Measurements from ENCODE around the gene SLC29A1. TPM values are rescaled to one million over a fixed set of nuclear protein-coding genes. Genes with fewer than 3 reads are reported as not detected.

The SLC29A1 gene
- total and polyA plus RNA-seq, 2 donors (not counting 1 experiment from before 2014, with no cell fraction given): 6.0 to 7.3 TPM

DNA sequence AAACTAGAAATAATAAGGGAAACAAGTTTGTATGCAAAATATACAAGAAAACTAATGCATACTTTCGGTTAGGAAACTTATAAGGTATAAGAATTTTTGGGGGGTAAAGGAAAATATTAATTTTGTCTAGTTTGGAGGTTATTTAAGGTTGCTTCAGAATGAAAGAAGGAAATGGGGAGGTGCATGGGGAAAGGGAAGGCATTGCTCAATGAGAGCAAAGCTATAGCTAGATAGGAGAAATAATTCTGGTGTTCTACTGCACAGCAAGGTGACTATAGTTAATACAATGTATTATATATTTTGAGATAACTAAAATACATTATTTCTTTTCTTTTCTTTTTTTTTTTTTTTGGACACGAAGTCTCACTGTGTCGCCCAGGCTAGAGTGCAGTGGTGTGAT, 12.1 kb upstream of the SLC29A1 start:
- DNase-seq (no peak), ATAC-seq (ENCODE audit: low read depth) (no peak)
- H3K4me3 ChIP-seq (ENCODE audit: control extremely low read depth in 1 of 5, extremely low read depth in 1 of 5, insufficient read depth in 1 of 5, low read depth in 2 of 5, low read length in 4 of 5): no peak overlapping the region
- ChIA-PET CTCF (no interaction called here), POLR2A (interaction anchor here (0.7 kb wide), 1 partner anchor 36 kb away, joined by 6 read pairs; no protein-coding TSS in a partner anchor)
- H3K9me3 Mint-ChIP-seq (ENCODE audit: insufficient read depth): no peaks in the 10 kb centered on the region
- H3K4me3 Mint-ChIP-seq: no peak overlapping the region
- no peak overlapping the region for H2AFZ ChIP-seq (ENCODE audit: insufficient read depth, low read depth, low read length, poor library complexity, severe bottlenecking)
- TF ChIP-seq EZH2 (IDR thresholded peaks at IDR 0.05; ENCODE audit: borderline replicate concordance, insufficient read depth, low read depth, low read length, poor library complexity, severe bottlenecking): no peak
- no peak for TF ChIP-seq CTCF (IDR thresholded peaks at IDR 0.05)
- WGBS (ENCODE audit: insufficient coverage): 100% methylated on average over 1 of the region's 3 CpGs
- no peaks in the 10 kb centered on the region for H3K36me3 ChIP-seq (replicated peaks in 1 of 2; ENCODE audit: control extremely low read depth in 1 of 2, control insufficient read depth in 1 of 2, extremely low read depth in 1 of 2, insufficient read depth in 2 of 2, low read length in 1 of 2)
- no peak overlapping the region for H3K4me2 ChIP-seq (replicated peaks; ENCODE audit: low read depth, low read length, poor library complexity, severe bottlenecking)
- peaks cover 5% of the 10 kb centered on the region for H3K27me3 Mint-ChIP-seq
- no peak overlapping the region for H3K27ac ChIP-seq (ENCODE audit: low read length in 2 of 2)
- no peaks in the 10 kb centered on the region for H3K79me2 ChIP-seq (ENCODE audit: control insufficient read depth, insufficient read depth, low read length)
- H4K20me1 ChIP-seq (ENCODE audit: control insufficient read depth, insufficient read depth, low read length, poor library complexity, severe bottlenecking): no peaks in the 10 kb centered on the region
- H3K4me1 ChIP-seq (ENCODE audit: control insufficient read depth in 2 of 2, insufficient read depth in 2 of 2, low read length in 2 of 2): no peaks in the 10 kb centered on the region
- H3K9me3 ChIP-seq (ENCODE audit: control extremely low read depth in 1 of 3, control insufficient read depth in 2 of 3, insufficient read depth in 1 of 3, low read length in 2 of 3): no peaks in the 10 kb centered on the region
- peaks cover 0 to 5% (median 0%) of the 10 kb centered on the region in 4 experiments for H3K27me3 ChIP-seq (replicated peaks in 1 of 4; ENCODE audit: control extremely low read depth in 1 of 4, control insufficient read depth in 3 of 4, insufficient read depth in 4 of 4, low read length in 3 of 4)
- H3K9ac ChIP-seq (ENCODE audit: low read length): no peak overlapping the region
- no peak overlapping the region for H3K27ac Mint-ChIP-seq
- intact Hi-C loops (cut with micrococcal nuclease): no loop called here
- no peaks in the 10 kb centered on the region for H3K4me1 Mint-ChIP-seq

DNA sequence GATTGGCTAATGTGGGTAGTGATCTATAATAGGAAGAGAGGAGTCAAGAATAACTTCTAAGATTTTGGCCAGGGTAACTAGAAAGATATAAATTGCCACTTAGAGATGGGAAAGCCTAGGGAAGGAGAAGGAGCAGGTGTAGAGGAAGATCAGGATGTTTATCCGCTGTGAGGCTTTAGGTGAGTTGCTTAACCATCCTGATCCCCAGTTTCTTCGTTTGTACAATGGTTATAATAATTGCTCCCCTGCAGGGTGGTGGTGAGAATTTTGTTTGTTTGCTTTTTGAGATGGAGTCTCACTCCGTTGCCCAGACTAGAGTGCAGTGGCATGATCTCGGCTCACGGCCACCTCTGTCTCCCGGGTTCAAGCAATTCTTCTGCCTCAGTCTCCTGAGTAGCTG, 9.1 kb upstream of the SLC29A1 start:
- H3K4me3 ChIP-seq (ENCODE audit: control extremely low read depth in 1 of 5, extremely low read depth in 1 of 5, insufficient read depth in 1 of 5, low read depth in 2 of 5, low read length in 4 of 5): no peak overlapping the region
- no peaks in the 10 kb centered on the region for H4K20me1 ChIP-seq (ENCODE audit: control insufficient read depth, insufficient read depth, low read length, poor library complexity, severe bottlenecking)
- TF ChIP-seq EZH2 (IDR thresholded peaks at IDR 0.05; ENCODE audit: borderline replicate concordance, insufficient read depth, low read depth, low read length, poor library complexity, severe bottlenecking) (no peak), CTCF (IDR thresholded peaks at IDR 0.05) (no peak)
- no peak overlapping the region for H2AFZ ChIP-seq (ENCODE audit: insufficient read depth, low read depth, low read length, poor library complexity, severe bottlenecking)
- Mint-ChIP-seq H3K27me3 (no peaks in the 10 kb centered on the region), H3K4me1 (peaks cover 10% of the 10 kb centered on the region), H3K9me3 (ENCODE audit: insufficient read depth) (no peaks in the 10 kb centered on the region), H3K27ac (no peak overlapping the region), H3K4me3 (no peak overlapping the region)
- DNase-seq (no peak), ATAC-seq (ENCODE audit: low read depth) (no peak)
- no peaks in the 10 kb centered on the region for H3K9me3 ChIP-seq (ENCODE audit: control extremely low read depth in 1 of 3, control insufficient read depth in 2 of 3, insufficient read depth in 1 of 3, low read length in 2 of 3)
- ChIA-PET CTCF (no interaction called here), POLR2A (no interaction called here)
- H3K9ac ChIP-seq (ENCODE audit: low read length): no peak overlapping the region
- H3K27ac ChIP-seq (ENCODE audit: low read length in 2 of 2): no peak overlapping the region
- peaks cover 10 to 13% of the 10 kb centered on the region in 2 donors for H3K4me1 ChIP-seq (ENCODE audit: control insufficient read depth in 2 of 2, insufficient read depth in 2 of 2, low read length in 2 of 2)
- H3K27me3 ChIP-seq (replicated peaks in 1 of 4; ENCODE audit: control extremely low read depth in 1 of 4, control insufficient read depth in 3 of 4, insufficient read depth in 4 of 4, low read length in 3 of 4): peaks cover 0 to 5% (median 0%) of the 10 kb centered on the region in 4 experiments
- intact Hi-C loops (cut with micrococcal nuclease): no loop called here
- H3K79me2 ChIP-seq (ENCODE audit: control insufficient read depth, insufficient read depth, low read length): no peaks in the 10 kb centered on the region
- WGBS (ENCODE audit: insufficient coverage): 100% methylated on average over 6 of the region's 6 CpGs
- no peak overlapping the region for H3K4me2 ChIP-seq (replicated peaks; ENCODE audit: low read depth, low read length, poor library complexity, severe bottlenecking)
- no peaks in the 10 kb centered on the region for H3K36me3 ChIP-seq (replicated peaks in 1 of 2; ENCODE audit: control extremely low read depth in 1 of 2, control insufficient read depth in 1 of 2, extremely low read depth in 1 of 2, insufficient read depth in 2 of 2, low read length in 1 of 2)
